Uterus (tissue), 2 donors: ENCODE measurements around the gene RARB.

ENCODE experiments used
- POLR2A ChIP-seq, 2 donors: fragments of 450-650 bp; IDR thresholded peaks; one replicate each; pipeline ENCODE4 v1.6.1; 2016; ENCODE audit warnings: antibody characterized with exemption in 2 of 2, mild to moderate bottlenecking in 1 of 2, moderate library complexity in 1 of 2
- TF ChIP-seq, protein P1 (sequence below), 4 experiments: fragments of 200-600 bp in 2 of 4; fragments of 450-650 bp in 2 of 4; sonication (generic) in 2 of 4; IDR thresholded peaks; one replicate each; pipeline ENCODE4 v1.5.1; 2016 to 2019; ENCODE audit warnings: antibody characterized with exemption in 4 of 4, mild to moderate bottlenecking in 2 of 4, moderate library complexity in 1 of 4

DNA sequence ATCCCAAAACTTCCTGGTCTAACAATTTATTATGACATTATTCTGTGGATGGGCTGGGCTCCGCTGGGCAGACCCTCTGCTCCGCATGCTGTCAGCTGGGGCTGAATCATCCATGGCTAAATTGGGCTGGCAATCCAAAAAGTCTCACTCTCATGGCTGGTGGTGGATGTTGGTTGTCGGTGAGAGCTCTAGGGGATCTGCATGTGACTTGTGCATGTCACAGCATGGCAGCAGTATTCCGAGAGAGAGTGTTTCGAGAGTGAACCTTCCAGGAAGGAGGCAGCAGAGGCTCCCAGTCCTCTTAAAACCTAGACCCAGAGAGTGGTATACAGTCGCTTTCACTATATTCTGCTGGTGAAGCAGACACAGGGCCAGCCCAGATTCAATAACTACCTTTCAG is 9.9 kb downstream of the RARB start:
- TF ChIP-seq, protein P1, sequence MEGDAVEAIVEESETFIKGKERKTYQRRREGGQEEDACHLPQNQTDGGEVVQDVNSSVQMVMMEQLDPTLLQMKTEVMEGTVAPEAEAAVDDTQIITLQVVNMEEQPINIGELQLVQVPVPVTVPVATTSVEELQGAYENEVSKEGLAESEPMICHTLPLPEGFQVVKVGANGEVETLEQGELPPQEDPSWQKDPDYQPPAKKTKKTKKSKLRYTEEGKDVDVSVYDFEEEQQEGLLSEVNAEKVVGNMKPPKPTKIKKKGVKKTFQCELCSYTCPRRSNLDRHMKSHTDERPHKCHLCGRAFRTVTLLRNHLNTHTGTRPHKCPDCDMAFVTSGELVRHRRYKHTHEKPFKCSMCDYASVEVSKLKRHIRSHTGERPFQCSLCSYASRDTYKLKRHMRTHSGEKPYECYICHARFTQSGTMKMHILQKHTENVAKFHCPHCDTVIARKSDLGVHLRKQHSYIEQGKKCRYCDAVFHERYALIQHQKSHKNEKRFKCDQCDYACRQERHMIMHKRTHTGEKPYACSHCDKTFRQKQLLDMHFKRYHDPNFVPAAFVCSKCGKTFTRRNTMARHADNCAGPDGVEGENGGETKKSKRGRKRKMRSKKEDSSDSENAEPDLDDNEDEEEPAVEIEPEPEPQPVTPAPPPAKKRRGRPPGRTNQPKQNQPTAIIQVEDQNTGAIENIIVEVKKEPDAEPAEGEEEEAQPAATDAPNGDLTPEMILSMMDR (IDR thresholded peaks at IDR 0.05), result no peak
- TF ChIP-seq POLR2A (IDR thresholded peaks at IDR 0.05), result no peak
